Kidney epithelial cell (primary cell): ENCODE measurements around the gene MALT1. TPM values are rescaled to one million over a fixed set of nuclear protein-coding genes. Genes with fewer than 3 reads are reported as not detected.
A peak's percentile ranks its signal among the peaks of the same experiment; 100 is the strongest.

Source experiments
- DNase-seq: peaks from one replicate; pipeline ENCODE4 v3.0.0-alpha.2; 2010; ENCODE audit warnings: low read depth
- H3K27me3 ChIP-seq: 2 replicates; pipeline ENCODE4 v1.6.0; 2011; ENCODE audit warnings: low read length; ENCODE audit not compliant: control insufficient read depth, insufficient read depth
- H3K36me3 ChIP-seq: 2 replicates; pipeline ENCODE4 v1.5.1; 2011; ENCODE audit warnings: low read length; ENCODE audit not compliant: control insufficient read depth, insufficient read depth
- H3K4me3 ChIP-seq: 2 replicates; pipeline ENCODE4 v1.5.1; 2011; ENCODE audit warnings: low read depth, mild to moderate bottlenecking, control low read depth, low read length
- CTCF ChIP-seq: IDR thresholded peaks from 2 replicates; pipeline ENCODE4 v1.5.1; 2011; ENCODE audit warnings: mild to moderate bottlenecking, moderate library complexity, low read length, control low read depth, inconsistent platforms; ENCODE audit not compliant: insufficient read depth, poor library complexity, severe bottlenecking
- total RNA-seq: library from RNA; depleted of rRNA; stranded (reverse); fragments of >200 nt; gene quantifications from 2 replicates; pipeline ENCODE4 v1.2.3, GENCODE V29; 2015

MALT1 gene
- total RNA-seq, 1 donor from 2014 or later: 19.8 TPM

DNA sequence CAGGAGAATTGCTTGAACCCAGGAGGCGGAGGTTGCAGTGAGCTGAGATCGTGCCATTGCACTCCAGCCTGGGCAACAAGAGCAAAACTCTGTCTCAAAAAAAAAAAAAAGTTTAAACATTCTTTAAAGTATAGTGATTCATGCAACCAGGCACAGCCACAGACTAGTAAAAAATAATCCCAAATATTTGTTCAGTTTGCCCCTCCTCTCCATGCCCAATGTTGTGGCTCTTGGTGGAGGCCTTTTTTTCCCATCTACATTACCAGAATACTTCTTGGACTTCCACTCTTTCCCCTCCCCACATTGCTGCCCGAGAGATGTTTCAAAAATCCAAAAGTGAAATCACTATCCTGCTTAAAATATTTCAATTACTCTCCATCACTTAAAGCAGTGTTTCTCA lies 5.1 kb upstream of the MALT1 start:
- no peak for TF ChIP-seq CTCF
- Histone ChIP-seq H3K27me3 (no peaks in the 10 kb centered on the region), H3K4me3 (no peak overlapping the region), H3K36me3 (no peaks in the 10 kb centered on the region)
- no peak for DNase-seq

- no peak for TF ChIP-seq CTCF
- Histone ChIP-seq H3K36me3 (no peaks in the 10 kb centered on the region), H3K27me3 (no peaks in the 10 kb centered on the region), H3K4me3 (no peak overlapping the region)
- no peak for DNase-seq
These were observed 3.1 kb upstream of the MALT1 start for GRCh38 chr18:58668211-58668610.

DNA sequence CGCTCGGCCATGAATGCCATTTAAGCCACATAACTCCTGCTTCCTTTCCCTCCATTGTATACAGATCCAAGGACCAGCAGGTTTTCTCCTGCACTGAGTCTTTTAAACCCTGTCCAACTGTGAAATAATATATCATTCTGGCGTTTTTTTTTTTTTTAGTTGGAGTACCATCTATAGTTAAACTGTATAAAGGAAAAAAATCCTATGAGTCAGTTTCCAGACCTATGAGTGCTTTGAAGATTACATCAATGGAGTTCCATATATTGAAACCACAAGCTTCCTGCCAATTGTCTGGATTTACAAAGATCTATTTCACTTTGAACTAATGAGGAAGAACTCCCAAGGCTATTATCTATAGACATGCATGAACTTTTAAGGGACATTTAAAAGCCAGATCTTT lies 2.4 kb upstream of the MALT1 start:
- Histone ChIP-seq H3K4me3 (no peak overlapping the region), H3K27me3 (no peaks in the 10 kb centered on the region), H3K36me3 (no peaks in the 10 kb centered on the region)
- DNase-seq: peak; percentile 44
- TF ChIP-seq CTCF: no peak

DNA sequence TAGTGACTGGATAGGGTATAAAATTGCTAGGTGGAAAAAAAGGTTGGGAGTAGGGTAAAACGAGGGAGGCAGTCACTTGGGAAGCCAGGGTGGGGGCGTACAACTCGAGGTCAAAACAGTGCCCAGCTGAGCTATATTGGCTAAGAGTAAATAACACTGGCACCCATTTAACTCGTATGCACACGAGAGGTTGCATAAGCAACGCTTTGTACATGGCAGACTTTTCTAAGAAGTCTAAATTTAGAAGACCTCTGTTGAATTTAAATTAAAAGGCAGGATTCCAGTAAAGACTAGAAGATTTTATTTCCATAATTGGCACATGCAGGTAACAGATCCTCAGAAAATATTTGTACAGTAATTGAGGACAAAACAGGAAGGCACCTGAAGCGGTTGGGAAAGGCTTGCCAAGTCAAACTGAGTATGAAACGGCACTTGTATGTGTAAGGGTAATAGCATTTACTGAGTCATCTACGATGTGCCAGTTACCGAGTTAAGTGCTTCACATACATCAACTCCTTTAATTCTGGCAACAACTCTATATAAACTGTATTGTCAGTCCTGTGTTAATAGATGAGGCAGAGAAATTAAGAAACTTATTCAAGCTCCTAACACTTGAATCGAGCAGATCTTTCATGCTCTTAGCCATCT lies 1.4 kb upstream of the MALT1 start:
- peak; percentile 61 for DNase-seq
- Histone ChIP-seq H3K4me3 (peak overlapping the region; percentile 61), H3K36me3 (no peaks in the 10 kb centered on the region), H3K27me3 (no peaks in the 10 kb centered on the region)
- no peak for TF ChIP-seq CTCF

DNA sequence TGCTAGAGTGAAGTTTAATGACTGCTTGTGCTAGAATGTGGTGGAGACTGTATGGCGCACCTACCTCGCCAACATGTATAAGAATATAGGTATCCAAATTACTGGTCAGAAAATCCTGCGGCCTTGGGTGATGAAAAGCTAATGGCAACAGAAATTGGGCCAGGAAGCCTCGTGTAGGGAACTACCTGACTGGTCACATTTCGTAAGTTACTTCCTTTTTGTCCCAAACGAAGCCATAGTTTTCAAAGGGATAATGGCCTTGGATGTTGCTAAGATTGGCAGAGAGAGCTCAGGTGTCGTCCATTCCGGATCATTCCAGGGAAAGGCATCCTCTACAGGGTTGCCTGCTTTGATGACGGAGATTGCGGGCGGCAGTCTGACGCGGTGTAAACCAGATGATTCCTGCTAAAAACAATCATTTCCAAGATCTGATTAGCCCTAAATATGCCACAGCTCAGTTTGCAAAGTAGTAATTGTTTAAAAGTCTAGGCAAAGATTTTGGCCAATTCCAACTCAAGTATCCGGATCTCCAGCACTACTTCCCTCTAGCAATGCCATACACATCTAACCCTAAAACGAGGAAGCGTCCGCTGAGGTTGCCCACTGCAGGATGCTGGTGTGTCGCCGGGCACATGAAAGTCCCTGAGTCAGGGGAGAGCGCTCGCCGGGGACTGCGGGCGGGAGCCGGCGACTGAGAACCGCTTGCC lies 708 bp upstream of the MALT1 start:
- TF ChIP-seq CTCF: no peak
- no peak for DNase-seq

More for the DNA sequence above, 708 bp upstream of the MALT1 start:
- peak overlapping the region; percentile 61 for H3K4me3 ChIP-seq
- no peaks in the 10 kb centered on the region for H3K36me3 ChIP-seq
- no peaks in the 10 kb centered on the region for H3K27me3 ChIP-seq
